Esophagus (tissue), 2 donors: ENCODE measurements around the gene DFFB. TPM values are rescaled to one million over a fixed set of nuclear protein-coding genes. Genes with fewer than 3 reads are reported as not detected.

Experiments used
- H3K27ac ChIP-seq, 2 donors: one replicate each; pipeline ENCODE4 v1.5.1; 2013; ENCODE audit warnings: low read depth in 2 of 2, mild to moderate bottlenecking in 2 of 2, inconsistent platforms in 1 of 2, low read length in 1 of 2, moderate library complexity in 1 of 2
- H3K27me3 ChIP-seq, 2 donors: one replicate each; pipeline ENCODE4 v1.6.1; 2013; ENCODE audit warnings: low read length in 2 of 2, control low read depth in 1 of 2, mild to moderate bottlenecking in 1 of 2; ENCODE audit not compliant: insufficient read depth in 2 of 2, control insufficient read depth in 1 of 2
- H3K36me3 ChIP-seq, 2 donors: one replicate each; pipeline ENCODE4 v1.6.1; 2013; ENCODE audit warnings: low read length in 1 of 2; ENCODE audit not compliant: control insufficient read depth in 2 of 2, insufficient read depth in 2 of 2
- H3K4me1 ChIP-seq, 2 donors: one replicate each; pipeline ENCODE4 v1.6.1; 2013; ENCODE audit warnings: low read length in 1 of 2; ENCODE audit not compliant: control insufficient read depth in 2 of 2, insufficient read depth in 2 of 2
- H3K4me3 ChIP-seq, 2 donors: one replicate each; pipeline ENCODE4 v1.5.1; 2013; ENCODE audit warnings: low read length in 2 of 2, mild to moderate bottlenecking in 2 of 2, low read depth in 1 of 2, moderate library complexity in 1 of 2
- H3K9me3 ChIP-seq, 2 donors: one replicate each; pipeline ENCODE4 v1.6.1; 2013; ENCODE audit warnings: mild to moderate bottlenecking in 2 of 2, low read depth in 1 of 2, low read length in 1 of 2, moderate library complexity in 1 of 2; ENCODE audit not compliant: control insufficient read depth in 2 of 2, insufficient read depth in 1 of 2
- WGBS, 2 donors: extraction: QIAGEN DNeasy Blood & Tissue Kit; methylation state at CpG; one replicate each; pipeline ENCODE4 v1.1.7; 2013; 5-methylcytosine and 5-hydroxymethylcytosine counted together
- polyA plus RNA-seq, 2 donors: library from polyadenylated mRNA; stranded (reverse); fragments of 200-250 nt; gene quantifications; one replicate each; pipeline ENCODE4 v1.2.3, GENCODE V29; 2013
- donor health status: healthy with polysubstance abuse.
- donor health status: Bipolar disorder and iron deficiency.

The DFFB gene
- polyA plus RNA-seq, 2 donors = 1.9 to 2.3 TPM

- Histone ChIP-seq H3K4me1 (no peaks in the 10 kb centered on the region), H3K27me3 (no peaks in the 10 kb centered on the region), H3K9me3 (no peaks in the 10 kb centered on the region), H3K27ac (no peak overlapping the region), H3K4me3 (no peak overlapping the region), H3K36me3 (peaks cover 5 to 11% of the 10 kb centered on the region in 2 donors)
- WGBS, 2 donors = 87 to 94% methylated on average over 3 of the region's 3 CpGs
These were observed 10.7 kb upstream of the DFFB start for GRCh38 chr1:3846541-3846940.

GRCh38 chr1:3847081-3847480 is 10.2 kb upstream of the DFFB start:
- H3K27ac ChIP-seq = no peak overlapping the region
- 81 to 87% methylated on average over 6 of the region's 6 CpGs for WGBS, 2 donors
- H3K4me1 ChIP-seq = no peaks in the 10 kb centered on the region
- H3K36me3 ChIP-seq = peaks cover 5 to 13% of the 10 kb centered on the region in 2 donors
- H3K9me3 ChIP-seq = no peaks in the 10 kb centered on the region
- no peak overlapping the region for H3K4me3 ChIP-seq
- H3K27me3 ChIP-seq = no peaks in the 10 kb centered on the region

GRCh38 chr1:3850857-3851256 is 6.4 kb upstream of the DFFB start:
- Histone ChIP-seq H3K36me3 (peaks cover 5 to 13% of the 10 kb centered on the region in 2 donors), H3K4me3 (no peak overlapping the region), H3K4me1 (no peaks in the 10 kb centered on the region), H3K27ac (no peak overlapping the region), H3K9me3 (no peaks in the 10 kb centered on the region), H3K27me3 (no peaks in the 10 kb centered on the region)
- WGBS, 2 donors = 87 to 89% methylated on average over 12 of the region's 12 CpGs

GRCh38 chr1:3851292-3851691 is 6.0 kb upstream of the DFFB start:
- Histone ChIP-seq H3K9me3 (no peaks in the 10 kb centered on the region), H3K27me3 (no peaks in the 10 kb centered on the region), H3K27ac (no peak overlapping the region), H3K4me3 (no peak overlapping the region), H3K36me3 (peaks cover 5 to 13% of the 10 kb centered on the region in 2 donors), H3K4me1 (no peaks in the 10 kb centered on the region)
- WGBS, 2 donors = 95 to 96% methylated on average over 6 of the region's 6 CpGs

- H3K4me1 ChIP-seq = no peaks in the 10 kb centered on the region
- no peaks in the 10 kb centered on the region for H3K27me3 ChIP-seq
- peaks cover 5 to 12% of the 10 kb centered on the region in 2 donors for H3K36me3 ChIP-seq
- no peak overlapping the region for H3K4me3 ChIP-seq
- no peak overlapping the region for H3K27ac ChIP-seq
- no peaks in the 10 kb centered on the region for H3K9me3 ChIP-seq
- 84 to 89% methylated on average over 12 of the region's 12 CpGs for WGBS, 2 donors
These were observed 5.2 kb upstream of the DFFB start for GRCh38 chr1:3852091-3852490.

GRCh38 chr1:3852711-3853485 is 4.4 kb upstream of the DFFB start:
- no peaks in the 10 kb centered on the region for H3K9me3 ChIP-seq
- no peaks in the 10 kb centered on the region for H3K27me3 ChIP-seq
- H3K27ac ChIP-seq = no peak overlapping the region
- WGBS, 2 donors = 76 to 87% methylated on average over 15 of the region's 15 CpGs
- H3K4me3 ChIP-seq = no peak overlapping the region
- peaks cover 5 to 11% of the 10 kb centered on the region in 2 donors for H3K36me3 ChIP-seq
- peaks cover under 1 to 2% of the 10 kb centered on the region in 2 donors for H3K4me1 ChIP-seq

- Histone ChIP-seq H3K4me1 (peaks cover 3 to 10% of the 10 kb centered on the region in 2 donors), H3K27ac (peak overlapping the region; percentile 78 to 91), H3K27me3 (no peaks in the 10 kb centered on the region), H3K4me3 (peak overlapping the region; percentile 63 to 86), H3K36me3 (no peaks in the 10 kb centered on the region), H3K9me3 (no peaks in the 10 kb centered on the region)
- 7 to 8% methylated on average over 18 to 21 of the region's 21 CpGs for WGBS, 2 donors
These were observed 484 bp downstream of the DFFB start for GRCh38 chr1:3857791-3858129.

- H3K4me3 ChIP-seq = peak overlapping the region in 1 of 2 donors; percentile 86
These were observed 1.1 kb downstream of the DFFB start for GRCh38 chr1:3858231-3858981.

GRCh38 chr1:3863231-3863935 is 6.1 kb downstream of the DFFB start:
- no peaks in the 10 kb centered on the region for H3K27me3 ChIP-seq
- 82 to 83% methylated on average over 12 of the region's 12 CpGs for WGBS, 2 donors
- H3K4me1 ChIP-seq = peaks cover 0 to 3% of the 10 kb centered on the region in 2 donors
- no peak overlapping the region for H3K4me3 ChIP-seq
- peaks cover 0 to 11% of the 10 kb centered on the region in 2 donors for H3K36me3 ChIP-seq
- H3K27ac ChIP-seq = no peak overlapping the region
- H3K9me3 ChIP-seq = peaks cover 0 to under 1% of the 10 kb centered on the region in 2 donors

More at GRCh38 chr1:3858231-3858981, 1.1 kb downstream of the DFFB start:
- Histone ChIP-seq H3K36me3 (no peaks in the 10 kb centered on the region), H3K4me1 (peaks cover 3 to 10% of the 10 kb centered on the region in 2 donors), H3K9me3 (no peaks in the 10 kb centered on the region), H3K27ac (no peak overlapping the region), H3K27me3 (no peaks in the 10 kb centered on the region)
- 55 to 68% methylated on average over 34 of the region's 34 CpGs for WGBS, 2 donors
